T47D (cell line): Measurements from ENCODE around the gene GLI3.
A peak's percentile ranks its signal among the peaks of the same experiment; 100 is the strongest.

Source experiments
- DNase-seq, 2 experiments: peaks; one replicate each; pipeline versions ENCODE4 v3.0.0 to v3.0.0-alpha.2; 2011 to 2012; ENCODE audit warnings: low read depth in 1 of 2, low spot score in 1 of 2
- JUND ChIP-seq: IDR thresholded peaks from 2 replicates; pipeline ENCODE4 v1.6.1; 2012; ENCODE audit warnings: low read depth
- in situ Hi-C: cut with HindIII; loops from 2 replicates; pipeline ENCODE4 v1.10.0; 2016; ENCODE audit warnings: low sequenced_read_pairs, low pct_unique_long_range_greater_than_20kb

Gene GLI3

DNA sequence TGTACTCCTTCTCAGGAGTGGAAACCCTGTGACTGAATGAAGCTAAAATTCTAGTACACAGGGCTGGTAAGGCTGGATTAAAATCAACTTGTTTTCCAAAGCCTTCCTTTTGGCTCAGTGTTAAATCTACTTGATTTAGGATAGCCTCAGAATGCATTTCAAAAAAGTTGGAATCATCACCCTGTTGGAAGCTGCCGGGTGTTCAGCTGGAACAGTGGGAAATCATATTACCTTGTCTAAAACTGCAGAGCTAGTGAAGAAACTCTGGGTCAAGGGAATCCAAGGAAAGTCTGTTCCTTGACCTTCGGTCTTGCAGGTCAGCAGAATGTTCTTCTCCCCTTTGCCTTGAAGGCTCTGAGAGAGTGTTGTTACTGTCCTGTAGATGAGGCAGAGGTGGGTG is 282.0 kb downstream of the GLI3 start:
- TF ChIP-seq JUND, result no peak
- DNase-seq, result no peak
- in situ Hi-C loops, result no loop called here

DNA sequence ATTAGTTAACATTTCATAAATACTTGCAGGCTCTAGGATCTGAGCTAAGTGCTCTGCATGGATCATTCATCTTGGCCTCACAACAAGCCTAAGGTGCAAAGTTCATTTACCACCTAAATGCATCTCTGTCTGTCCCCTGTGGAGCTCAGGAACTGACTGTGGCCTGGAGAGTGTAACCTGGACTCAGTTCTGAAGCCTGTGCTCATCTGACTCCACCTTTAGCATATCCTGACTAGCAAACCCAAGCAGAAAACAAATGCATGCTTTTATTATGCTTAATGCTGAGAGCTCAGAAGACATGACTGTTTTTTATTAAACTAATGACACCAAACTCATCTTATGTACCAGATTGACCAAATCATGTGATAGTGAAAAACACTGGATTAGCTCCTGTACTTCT is 288.5 kb downstream of the GLI3 start:
- TF ChIP-seq JUND, result no peak
- in situ Hi-C loops, result no loop called here
- no peak for DNase-seq

DNA sequence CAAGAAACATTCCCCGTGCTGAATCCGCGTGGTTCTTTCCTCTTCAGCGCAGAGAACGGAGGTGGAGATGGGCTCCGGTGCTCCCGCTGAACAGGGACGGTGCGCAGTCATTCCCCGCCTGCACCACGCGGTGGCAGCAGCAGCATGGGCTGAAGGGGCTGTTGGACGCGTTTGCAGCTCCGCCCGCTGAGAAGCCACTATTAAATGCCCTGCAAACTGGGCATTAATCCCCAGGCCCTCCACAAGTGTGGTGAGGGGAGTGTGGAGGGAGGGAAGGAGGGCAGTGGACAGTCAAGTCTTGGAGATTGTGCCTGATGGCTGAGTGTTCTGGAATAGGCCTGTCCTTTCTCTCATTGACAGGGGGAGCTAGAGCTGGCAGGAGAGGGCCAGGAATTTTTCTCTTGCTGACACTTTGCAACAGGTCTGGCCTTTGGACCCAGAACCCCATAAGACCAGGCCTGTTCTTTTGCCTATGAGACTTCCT is 293.9 kb downstream of the GLI3 start:
- no peak for TF ChIP-seq JUND
- in situ Hi-C loops, result no loop called here
- peak; percentile 69 to 85 for DNase-seq

DNA sequence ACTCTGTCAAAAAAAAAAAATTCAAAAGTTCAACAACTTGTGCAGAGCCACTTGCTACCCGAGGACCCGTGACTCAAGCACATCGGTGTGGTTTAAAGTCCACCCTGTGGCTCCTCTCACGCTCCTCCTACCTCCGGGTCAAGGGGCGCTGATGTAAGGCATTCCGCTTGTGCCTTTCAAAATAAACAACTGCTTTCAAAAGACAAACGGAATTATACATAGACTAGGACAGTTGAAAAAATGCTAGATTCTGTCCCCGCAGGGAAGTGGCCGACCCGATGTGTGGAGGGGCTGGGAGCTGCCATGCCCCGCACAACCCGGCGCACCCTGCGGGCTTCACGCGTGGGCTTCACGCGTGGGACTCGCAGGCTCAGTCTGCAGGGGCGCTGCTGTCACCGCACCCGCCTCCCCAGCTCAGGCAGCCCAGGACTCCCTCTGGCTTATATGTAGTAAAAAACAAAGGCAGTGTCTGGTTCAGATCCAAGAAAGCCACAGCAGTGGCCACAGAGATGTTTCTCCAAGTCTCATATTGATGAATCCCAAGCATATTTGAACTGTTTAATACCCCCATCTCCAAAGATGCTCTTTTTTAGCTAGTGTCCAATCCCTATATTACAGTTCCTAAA is 294.4 kb downstream of the GLI3 start:
- peak in 1 of 2 experiments; percentile 30 for DNase-seq
- no peak for TF ChIP-seq JUND
- in situ Hi-C loops, result no loop called here

DNA sequence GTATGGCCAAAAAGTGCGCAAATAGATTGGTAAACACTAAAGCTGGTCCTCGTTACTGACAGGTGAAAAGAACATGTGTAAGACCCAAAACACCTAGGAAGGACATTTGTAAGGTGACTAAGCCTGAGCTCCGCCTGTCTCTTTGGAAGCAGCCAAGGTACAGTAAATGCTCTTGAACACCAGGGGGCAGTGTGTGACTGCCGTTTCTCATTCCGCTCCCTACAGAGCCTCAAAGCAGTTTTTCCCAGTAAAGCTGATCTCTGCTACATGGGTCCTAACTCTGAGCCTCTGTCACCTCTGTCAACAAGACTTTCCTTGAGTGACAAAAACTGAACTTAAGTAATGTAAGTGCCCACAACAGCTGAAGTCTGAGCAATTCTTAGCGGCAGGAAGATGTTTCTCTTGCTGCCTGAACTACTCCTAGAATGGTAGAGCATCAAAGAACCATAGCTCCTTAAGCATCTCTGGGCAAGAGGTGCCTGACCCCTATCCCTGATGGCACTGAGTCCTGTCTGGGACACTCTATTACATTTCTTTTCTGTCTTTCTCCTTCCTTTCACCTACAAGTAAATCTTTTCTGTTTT is 296.2 kb downstream of the GLI3 start:
- in situ Hi-C loops, result no loop called here
- no peak for TF ChIP-seq JUND
- DNase-seq, result peak; percentile 67 to 88

DNA sequence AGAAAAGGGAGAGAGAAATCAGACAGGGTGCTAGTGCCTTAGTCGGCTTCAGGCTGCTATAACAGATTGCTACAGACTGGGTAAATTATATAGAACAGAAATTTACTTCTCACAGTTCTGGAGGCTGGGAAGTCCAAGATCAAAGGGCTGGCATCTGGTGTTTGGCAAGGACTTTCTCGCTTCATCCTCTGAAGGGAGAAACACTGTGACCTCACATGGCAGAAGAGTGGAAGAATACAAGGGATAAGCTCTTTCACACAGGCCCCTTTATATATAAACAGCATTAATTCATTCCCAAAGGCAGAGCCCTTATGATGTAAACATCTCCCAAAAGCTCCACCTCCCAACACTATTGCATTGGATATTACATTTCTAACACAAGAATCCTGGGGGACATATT is 298.6 kb downstream of the GLI3 start:
- DNase-seq, result no peak
- TF ChIP-seq JUND, result no peak
- in situ Hi-C loops, result no loop called here

DNA sequence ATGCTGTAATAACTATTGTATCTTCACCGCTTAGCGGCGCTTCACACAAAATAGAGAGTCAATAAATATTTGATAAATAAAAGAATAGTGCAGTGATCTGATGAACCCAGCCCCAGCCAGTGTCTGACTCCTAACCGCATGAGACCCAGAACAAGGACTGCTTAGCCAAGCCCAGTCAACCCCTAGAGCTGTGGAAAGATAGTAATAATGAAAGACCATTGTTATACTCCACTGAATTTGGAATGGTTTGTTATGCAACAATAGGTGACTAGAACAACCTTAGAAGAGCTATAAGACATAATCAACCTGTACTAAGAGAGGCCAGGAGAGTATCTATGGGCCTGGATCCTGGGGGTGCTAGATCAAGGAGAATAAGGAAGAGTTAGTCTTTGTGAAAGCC is 303.6 kb downstream of the GLI3 start:
- in situ Hi-C loops, result no loop called here
- no peak for DNase-seq
- TF ChIP-seq JUND, result no peak

DNA sequence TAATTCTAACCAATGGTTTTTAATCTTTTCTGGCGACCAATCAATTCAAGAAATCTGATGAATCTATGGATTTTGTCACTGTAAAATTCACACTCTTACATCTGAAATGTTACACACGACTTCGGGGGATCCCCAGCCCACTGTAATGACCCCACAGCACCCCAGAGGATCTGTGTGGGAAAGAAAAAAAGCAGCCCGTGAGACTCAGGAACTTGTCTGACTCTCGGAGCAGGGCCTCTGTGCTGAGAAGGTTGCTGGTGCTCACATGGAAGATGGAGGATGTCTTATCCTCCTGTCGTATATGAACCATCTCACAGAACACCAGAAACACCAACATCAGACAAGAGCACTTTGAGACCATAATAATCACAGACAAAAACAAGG is 305.8 kb downstream of the GLI3 start:
- in situ Hi-C loops, result no loop called here
- TF ChIP-seq JUND, result no peak
- no peak for DNase-seq

DNA sequence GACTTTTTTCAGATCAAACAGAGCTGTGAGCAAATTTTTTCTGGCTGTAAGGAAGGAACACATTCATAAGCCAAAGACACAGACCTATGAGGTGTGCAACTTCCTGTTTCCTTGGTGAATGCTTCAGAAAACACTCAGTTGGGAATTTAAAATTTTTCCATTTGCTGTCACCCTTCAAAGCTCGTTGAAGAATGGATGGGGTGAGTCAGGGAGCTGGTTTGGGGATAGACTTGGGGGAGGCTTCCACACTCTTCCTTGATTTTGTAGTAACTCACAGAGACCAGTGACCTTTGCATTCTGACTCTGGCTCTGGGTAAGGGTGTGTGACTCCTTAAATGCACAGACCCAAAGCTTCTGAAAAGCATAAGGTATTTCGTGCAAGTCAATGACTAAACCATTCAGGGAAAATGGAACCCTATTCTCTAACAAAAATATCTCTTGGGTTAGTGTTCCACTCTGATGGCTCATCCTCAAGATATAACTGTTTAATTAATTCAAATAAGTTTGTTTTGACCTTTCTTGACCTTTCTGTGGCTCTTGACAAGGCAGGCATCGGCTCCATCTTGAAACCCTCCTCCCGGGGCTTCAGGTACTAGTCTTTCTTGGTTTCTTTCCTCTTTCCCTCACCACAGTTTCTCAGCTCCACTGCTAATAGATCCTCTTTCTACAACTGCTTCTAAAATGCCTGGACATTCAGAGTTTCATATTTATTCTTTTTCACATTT is 306.3 kb downstream of the GLI3 start:
- no peak for TF ChIP-seq JUND
- no peak for DNase-seq
- in situ Hi-C loops, result no loop called here

DNA sequence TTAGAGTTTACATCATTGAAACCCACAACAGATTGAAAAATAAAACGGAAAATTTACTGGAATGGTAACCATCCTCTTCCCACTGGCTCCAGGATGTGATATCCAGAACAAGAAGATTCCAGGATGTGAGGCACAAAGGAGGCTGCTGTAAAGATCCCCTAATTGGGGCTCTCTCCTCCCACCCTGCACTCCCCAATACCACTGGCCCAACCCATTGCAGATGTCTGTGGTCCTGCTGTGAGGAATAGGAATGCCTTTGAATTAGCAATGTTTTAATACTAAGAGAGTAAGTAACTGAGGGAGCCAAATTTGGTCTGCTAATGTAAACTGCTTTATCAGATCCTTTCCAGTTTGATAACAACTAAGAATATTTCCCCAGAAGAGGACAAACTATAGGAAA is 308.2 kb downstream of the GLI3 start:
- TF ChIP-seq JUND, result no peak
- no peak for DNase-seq
- in situ Hi-C loops, result no loop called here

DNA sequence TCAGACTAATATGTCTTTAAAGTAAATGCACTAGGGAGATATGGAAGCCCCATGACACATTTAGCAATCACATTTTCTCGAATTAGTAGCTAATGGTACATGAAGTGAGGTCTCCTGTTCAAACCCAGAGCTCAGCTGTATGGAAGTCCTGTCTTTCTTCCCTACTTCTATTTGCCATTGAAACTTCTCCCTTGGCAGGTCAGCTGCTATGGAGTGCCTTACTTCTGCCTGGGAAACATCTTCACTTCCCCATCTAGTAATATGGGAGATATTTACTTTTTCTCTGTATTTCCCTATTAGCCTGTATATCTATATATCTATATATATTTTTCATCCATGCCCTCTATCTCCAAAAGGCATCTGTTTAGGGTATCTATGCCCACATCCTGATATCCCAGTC is 308.8 kb downstream of the GLI3 start:
- no peak for TF ChIP-seq JUND
- in situ Hi-C loops, result no loop called here

DNA sequence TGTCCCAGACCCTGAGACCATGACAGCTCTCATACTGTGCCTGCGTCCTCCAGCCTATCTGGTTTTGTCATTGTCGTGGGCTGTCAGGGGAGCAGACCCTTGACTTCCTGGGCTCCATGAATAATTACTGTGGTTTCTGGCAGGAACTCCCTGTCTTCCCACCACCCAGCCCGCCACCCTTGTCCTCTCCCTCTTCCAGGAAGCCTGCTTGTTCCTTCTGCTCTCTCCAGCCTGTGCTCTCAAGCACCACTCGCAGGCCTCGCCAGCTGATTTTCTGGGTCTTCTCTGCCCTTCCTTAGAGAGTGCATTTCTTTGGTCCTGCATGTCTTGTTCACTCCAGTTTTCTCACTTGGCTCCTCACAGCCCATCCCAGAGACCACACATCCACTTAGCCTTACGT is 309.6 kb downstream of the GLI3 start:
- no peak for DNase-seq
- in situ Hi-C loops, result no loop called here
- TF ChIP-seq JUND, result no peak

More for the DNA sequence above, 308.8 kb downstream of the GLI3 start:
- no peak for DNase-seq

DNA sequence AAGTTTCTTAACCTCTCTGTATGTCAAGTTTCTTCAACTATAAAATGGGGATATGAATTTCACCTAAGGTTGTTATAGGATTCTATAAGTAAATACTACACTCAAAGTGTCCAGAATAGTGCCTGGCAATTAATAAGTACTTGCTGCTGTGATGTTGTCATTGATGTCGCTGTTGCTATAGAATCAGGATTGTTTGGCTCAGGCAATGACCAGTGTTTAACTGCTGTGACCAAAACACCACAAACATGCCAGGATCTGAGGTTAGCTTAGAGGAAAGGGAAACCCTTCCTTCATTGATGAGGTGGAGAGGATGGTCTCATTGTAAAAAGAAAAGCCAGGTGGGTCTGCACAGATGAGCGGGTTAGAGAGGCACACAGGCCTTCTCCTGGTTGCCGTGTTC is 311.1 kb downstream of the GLI3 start:
- no peak for TF ChIP-seq JUND
- in situ Hi-C loops, result no loop called here
- no peak for DNase-seq

DNA sequence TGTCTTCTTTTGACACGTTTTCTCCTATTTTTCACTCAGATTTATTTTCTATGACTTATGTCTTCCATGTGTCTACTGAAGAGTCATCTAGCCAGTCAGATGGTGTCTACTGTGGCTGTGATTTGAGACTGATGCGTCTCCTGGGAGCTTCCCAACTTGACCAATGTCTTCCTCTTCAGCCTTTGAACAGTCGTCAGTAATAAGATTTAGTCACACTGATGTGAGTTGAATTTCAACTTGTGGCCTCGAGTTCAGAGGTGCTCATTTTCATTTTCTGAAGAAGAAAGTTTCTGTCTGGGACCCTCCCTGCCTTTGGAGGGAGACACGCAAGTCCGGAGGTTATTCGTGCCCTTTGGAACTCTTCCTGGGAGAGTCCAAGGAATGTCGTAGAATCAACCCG is 312.2 kb downstream of the GLI3 start:
- in situ Hi-C loops, result no loop called here
- DNase-seq, result no peak
- no peak for TF ChIP-seq JUND
